GM12878 (cell line): ENCODE data around the gene ANGPTL2. TPM values are rescaled to one million over a fixed set of nuclear protein-coding genes. Genes with fewer than 3 reads are reported as not detected.

Experiments used
- ATAC-seq: fragments of 200-7000 bp; cut with Tn5 transposase; 3 replicates; pipeline ENCODE4 v1.9.1; 2020; ENCODE audit warnings: mild to moderate bottlenecking, moderate library complexity
- BruUV-seq: library from RNA; stranded (reverse); fragments of 400-500 nt; replicated peaks from 2 replicates; lab custom pipeline; 2021; lab: Mats Ljungman, UMichigan
- CTCF ChIA-PET: fragments of 300-600 bp; sonication (Branson Sonifier 250); formaldehyde crosslinking; extraction: SDS; loops from one replicate; lab custom pipeline; 2021; ENCODE audit warnings: inconsistent platforms; lab: Yijun Ruan, JAX
- POLR2A ChIA-PET: fragments of 350-600 bp; formaldehyde crosslinking; extraction: SDS; loops from one replicate; lab custom pipeline; 2021; ENCODE audit warnings: inconsistent platforms; lab: Charles Lee
- RAD21 ChIA-PET: fragments of 300-600 bp; sonication (Branson Sonifier 250); formaldehyde crosslinking; loops from one replicate; lab custom pipeline; 2023; ENCODE audit warnings: antibody characterized with exemption; ENCODE audit not compliant: unreplicated experiment; lab: Charles Lee
- SMC1A ChIA-PET: fragments of 300-600 bp; sonication (Branson Sonifier 250); formaldehyde crosslinking; loops from one replicate; lab custom pipeline; 2023; ENCODE audit not compliant: unreplicated experiment, uncharacterized antibody; lab: Charles Lee
- DNase-seq: peaks from one replicate; pipeline ENCODE4 v3.0.0-alpha.2; 2011; ENCODE audit warnings: low read depth, low spot score
- FAIRE-seq: peaks from 3 replicates; lab custom pipeline; 2011; peaks lifted over from hg19 to GRCh38; lab: Jason Lieb, UNC
- H2AFZ ChIP-seq: 2 replicates; pipeline ENCODE4 v1.6.0; 2011; ENCODE audit warnings: low read depth, low read length, control low read depth; ENCODE audit not compliant: control insufficient read depth
- H3K27ac ChIP-seq: 2 replicates; pipeline ENCODE4 v1.5.1; 2011; ENCODE audit warnings: control low read depth; ENCODE audit not compliant: control insufficient read depth, insufficient read depth
- H3K27me3 ChIP-seq, 2 experiments: replicated peaks in 1 of 2; 2 replicates each; pipeline versions ENCODE4 v1.6.0 to v1.6.1; 2011; ENCODE audit warnings: low read length in 1 of 2; ENCODE audit not compliant: control insufficient read depth in 2 of 2, insufficient read depth in 2 of 2
- H3K36me3 ChIP-seq, 2 experiments: 2 replicates each; pipeline ENCODE4 v1.5.1; 2011; ENCODE audit warnings: low read length in 1 of 2; ENCODE audit not compliant: control insufficient read depth in 2 of 2, insufficient read depth in 2 of 2
- H3K4me1 ChIP-seq: 2 replicates; pipeline ENCODE4 v1.6.1; 2011; ENCODE audit warnings: mild to moderate bottlenecking, low read length, moderate library complexity, mixed read lengths; ENCODE audit not compliant: control insufficient read depth, insufficient read depth
- H3K4me2 ChIP-seq: 2 replicates; pipeline ENCODE4 v1.6.0; 2011; ENCODE audit warnings: control low read depth; ENCODE audit not compliant: control insufficient read depth, insufficient read depth
- H3K4me3 ChIP-seq: fragments of 200-600 bp; sonication (generic); 2 replicates; pipeline ENCODE4 v1.5.1; 2016
- H3K79me2 ChIP-seq: 2 replicates; pipeline ENCODE4 v1.6.0; 2011; ENCODE audit warnings: low read length; ENCODE audit not compliant: control insufficient read depth, insufficient read depth
- H3K9ac ChIP-seq: 2 replicates; pipeline ENCODE4 v1.8.0; 2011; ENCODE audit warnings: low read length, control low read depth, mixed read lengths; ENCODE audit not compliant: control insufficient read depth, insufficient read depth
- H3K9me3 ChIP-seq: replicated peaks from 3 replicates; pipeline ENCODE4 v1.5.1; 2011; ENCODE audit warnings: mild to moderate bottlenecking, low read length; ENCODE audit not compliant: control insufficient read depth, insufficient read depth
- H4K20me1 ChIP-seq: 2 replicates; pipeline ENCODE4 v1.6.0; 2011; ENCODE audit not compliant: control insufficient read depth, insufficient read depth
- BHLHE40 ChIP-seq, 2 experiments: fragments of 450-650 bp in 1 of 2; IDR thresholded peaks; 2 replicates each; pipeline ENCODE4 v1.6.1; 2011 to 2017; ENCODE audit warnings: low read depth in 2 of 2, borderline replicate concordance in 1 of 2, improper control_type of control experiment in 1 of 2, low read length in 1 of 2, mild to moderate bottlenecking in 1 of 2
- CEBPB ChIP-seq, 2 experiments: fragments of 150-350 bp in 1 of 2; IDR thresholded peaks; 2 replicates each; pipeline ENCODE4 v1.6.1; 2012 to 2014; ENCODE audit warnings: low read depth in 2 of 2, low read length in 2 of 2, borderline replicate concordance in 1 of 2, inconsistent platforms in 1 of 2
- NRF1 ChIP-seq: conservative IDR thresholded peaks from 2 replicates; pipeline ENCODE4 v1.6.1; 2011; ENCODE audit warnings: mild to moderate bottlenecking, low read depth, low read length, improper control_type of control experiment
- RELA ChIP-seq: fragments of 450-650 bp; IDR thresholded peaks from 2 replicates; pipeline ENCODE4 v1.8.0; 2014; ENCODE audit warnings: borderline replicate concordance; ENCODE audit not compliant: partially characterized antibody
- ZSCAN29 ChIP-seq: fragments of 450-650 bp; IDR thresholded peaks from 2 replicates; pipeline ENCODE4 v1.6.1; 2017; ENCODE audit warnings: mild to moderate bottlenecking, moderate library complexity
- WGBS: methylation state at CpG from one replicate; pipeline ENCODE4 v1.1.6; 2016; ENCODE audit warnings: low lambda C conversion rate; ENCODE audit not compliant: insufficient replicate concordance, insufficient coverage; ENCODE audit errors: missing lambda C conversion rate; 5-methylcytosine and 5-hydroxymethylcytosine counted together
- in situ Hi-C: fragments of 300-500 bp; cut with MboI; formaldehyde crosslinking; loops from 9 replicates; pipeline ENCODE4 v1.14.3; 2018; ENCODE audit warnings: mixed read lengths
- intact Hi-C: fragments of 100-400 bp; cut with micrococcal nuclease; formaldehyde crosslinking; loops from one replicate; pipeline ENCODE4 v1.14.2; 2022; ENCODE audit not compliant: unreplicated experiment
- polyA plus RNA-seq, 11 experiments: library from polyadenylated mRNA; depleted of rRNA in 4 of 11; unstranded in 6 of 11; stranded (reverse) in 5 of 11; fragments of >200 nt; fragmentation: Nextera tagmentation in 4 of 11; fragmentation: Illumina TruSeq in 1 of 11; extraction: Ambion mirVana in 4 of 11; extraction: Trizol in 1 of 11; gene quantifications; 1 replicate in 1 of 11; 2 replicates in 10 of 11; pipeline versions ENCODE4 v1.2.1 to v1.2.3, GENCODE V29; 2011 to 2016; ENCODE audit warnings: inconsistent platforms in 2 of 11, missing spikeins in 2 of 11, low read depth in 1 of 11
- total RNA-seq, 4 experiments: library from RNA; depleted of rRNA in 3 of 4; stranded (reverse); fragments of >200 nt in 3 of 4; fragmentation: Illumina TruSeq in 1 of 4; extraction: Trizol in 1 of 4; gene quantifications; 2 replicates each; pipeline versions ENCODE4 v1.2.1 to v1.2.3, GENCODE V29; 2013 to 2021
- TF ChIP-seq, protein P1 (sequence below): fragments of 450-650 bp; IDR thresholded peaks from 2 replicates; pipeline ENCODE4 v1.6.1; 2017; ENCODE audit warnings: mild to moderate bottlenecking
- TF ChIP-seq, protein P2 (sequence below): IDR thresholded peaks from 2 replicates; pipeline ENCODE4 v1.6.1; 2012; ENCODE audit warnings: low read depth, low read length, improper control_type of control experiment
- TF ChIP-seq, protein P3 (sequence below): fragments of 450-650 bp; IDR thresholded peaks from 2 replicates; pipeline ENCODE4 v1.6.1; 2018; ENCODE audit warnings: mild to moderate bottlenecking, low read depth, moderate library complexity; ENCODE audit not compliant: partially characterized antibody
- TF ChIP-seq, protein P4 (sequence below): fragments of 450-650 bp; IDR thresholded peaks from 2 replicates; pipeline ENCODE4 v1.6.1; 2016; ENCODE audit warnings: mild to moderate bottlenecking
- TF ChIP-seq, protein P5 (sequence below): IDR thresholded peaks from 2 replicates; pipeline ENCODE4 v1.6.1; 2012; ENCODE audit warnings: low read depth, low read length, improper control_type of control experiment
- TF ChIP-seq, protein P6 (sequence below): IDR thresholded peaks from 2 replicates; pipeline ENCODE4 v1.6.1; 2011; ENCODE audit warnings: mild to moderate bottlenecking, low read depth, low read length, moderate library complexity; ENCODE audit not compliant: insufficient replicate concordance

The ANGPTL2 gene
- total and polyA plus RNA-seq, 10 of the 15 experiments (the other 5 are each of a cell fraction or from before 2014, with no cell fraction given), result 0.13 to 2.6 (median 0.82) TPM; not detected in 1

DNA sequence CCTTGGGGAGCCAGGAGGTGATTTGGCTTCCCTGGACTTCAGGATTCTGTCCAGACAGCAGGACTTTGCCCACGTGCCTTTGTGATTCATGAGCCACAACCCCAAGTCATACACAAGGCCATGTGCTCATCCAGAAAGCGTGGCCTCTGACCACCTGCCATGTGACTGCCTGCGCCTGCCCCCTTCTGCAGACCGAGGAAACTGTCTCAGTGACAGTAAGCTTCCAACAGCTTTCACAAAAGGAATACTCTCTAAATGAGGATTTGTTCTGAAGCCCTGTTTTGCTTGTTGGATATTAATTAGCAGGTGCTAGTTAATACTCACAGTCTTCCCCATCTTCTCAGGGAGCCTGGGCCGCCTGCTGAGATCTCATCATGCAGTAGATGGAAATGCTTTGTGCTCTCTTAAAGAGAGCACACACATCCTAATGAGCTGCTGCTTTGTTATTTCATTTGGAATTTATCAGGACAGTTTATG is 36.9 kb upstream of the ANGPTL2 start:
- Histone ChIP-seq H3K36me3 (no peaks in the 10 kb centered on the region), H3K9me3 (no peaks in the 10 kb centered on the region), H3K9ac (no peak overlapping the region), H3K4me2 (no peak overlapping the region), H3K27me3 (no peaks in the 10 kb centered on the region), H3K27ac (no peak overlapping the region), H3K4me3 (no peak overlapping the region), H3K4me1 (peaks cover 27% of the 10 kb centered on the region), H2AFZ (no peak overlapping the region; the same call in 1 of the 2 replicates), H3K79me2 (no peaks in the 10 kb centered on the region), H4K20me1 (no peaks in the 10 kb centered on the region)
- ChIA-PET CTCF (interaction anchor here (0.8 to 2.7 kb wide), 8 partner anchors 11 to 218 kb away, joined by 3 to 12 read pairs (median 6); no protein-coding TSS in a partner anchor), SMC1A (interaction anchor here (0.9 to 28.4 kb wide), 9 partner anchors 11 to 186 kb away, joined by 3 to 812 read pairs (median 5); no protein-coding TSS in a partner anchor), RAD21 (interaction anchor here (1.0 to 15.6 kb wide), 5 partner anchors 9 to 173 kb away, joined by 3 to 226 read pairs (median 6); no protein-coding TSS in a partner anchor), POLR2A (interaction anchor here (0.5 to 12.4 kb wide), 5 partner anchors 23 to 195 kb away, joined by 3 to 270 read pairs (median 3); no protein-coding TSS in a partner anchor)
- in situ Hi-C loops, result no loop called here
- no TSS peak for BruUV-seq
- WGBS, result 74% methylated on average over 5 of the region's 5 CpGs
- ATAC-seq (peak; percentile 30; the same call in 2 of the 3 replicates), FAIRE-seq (no peak), DNase-seq (no peak)
- intact Hi-C loops, result no loop called here
- TF ChIP-seq, protein P1, sequence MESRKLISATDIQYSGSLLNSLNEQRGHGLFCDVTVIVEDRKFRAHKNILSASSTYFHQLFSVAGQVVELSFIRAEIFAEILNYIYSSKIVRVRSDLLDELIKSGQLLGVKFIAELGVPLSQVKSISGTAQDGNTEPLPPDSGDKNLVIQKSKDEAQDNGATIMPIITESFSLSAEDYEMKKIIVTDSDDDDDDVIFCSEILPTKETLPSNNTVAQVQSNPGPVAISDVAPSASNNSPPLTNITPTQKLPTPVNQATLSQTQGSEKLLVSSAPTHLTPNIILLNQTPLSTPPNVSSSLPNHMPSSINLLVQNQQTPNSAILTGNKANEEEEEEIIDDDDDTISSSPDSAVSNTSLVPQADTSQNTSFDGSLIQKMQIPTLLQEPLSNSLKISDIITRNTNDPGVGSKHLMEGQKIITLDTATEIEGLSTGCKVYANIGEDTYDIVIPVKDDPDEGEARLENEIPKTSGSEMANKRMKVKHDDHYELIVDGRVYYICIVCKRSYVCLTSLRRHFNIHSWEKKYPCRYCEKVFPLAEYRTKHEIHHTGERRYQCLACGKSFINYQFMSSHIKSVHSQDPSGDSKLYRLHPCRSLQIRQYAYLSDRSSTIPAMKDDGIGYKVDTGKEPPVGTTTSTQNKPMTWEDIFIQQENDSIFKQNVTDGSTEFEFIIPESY, result no peak
- TF ChIP-seq, protein P2, sequence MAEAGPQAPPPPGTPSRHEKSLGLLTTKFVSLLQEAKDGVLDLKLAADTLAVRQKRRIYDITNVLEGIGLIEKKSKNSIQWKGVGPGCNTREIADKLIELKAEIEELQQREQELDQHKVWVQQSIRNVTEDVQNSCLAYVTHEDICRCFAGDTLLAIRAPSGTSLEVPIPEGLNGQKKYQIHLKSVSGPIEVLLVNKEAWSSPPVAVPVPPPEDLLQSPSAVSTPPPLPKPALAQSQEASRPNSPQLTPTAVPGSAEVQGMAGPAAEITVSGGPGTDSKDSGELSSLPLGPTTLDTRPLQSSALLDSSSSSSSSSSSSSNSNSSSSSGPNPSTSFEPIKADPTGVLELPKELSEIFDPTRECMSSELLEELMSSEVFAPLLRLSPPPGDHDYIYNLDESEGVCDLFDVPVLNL, result no peak
- no peak for TF ChIP-seq RELA
- TF ChIP-seq, protein P3, sequence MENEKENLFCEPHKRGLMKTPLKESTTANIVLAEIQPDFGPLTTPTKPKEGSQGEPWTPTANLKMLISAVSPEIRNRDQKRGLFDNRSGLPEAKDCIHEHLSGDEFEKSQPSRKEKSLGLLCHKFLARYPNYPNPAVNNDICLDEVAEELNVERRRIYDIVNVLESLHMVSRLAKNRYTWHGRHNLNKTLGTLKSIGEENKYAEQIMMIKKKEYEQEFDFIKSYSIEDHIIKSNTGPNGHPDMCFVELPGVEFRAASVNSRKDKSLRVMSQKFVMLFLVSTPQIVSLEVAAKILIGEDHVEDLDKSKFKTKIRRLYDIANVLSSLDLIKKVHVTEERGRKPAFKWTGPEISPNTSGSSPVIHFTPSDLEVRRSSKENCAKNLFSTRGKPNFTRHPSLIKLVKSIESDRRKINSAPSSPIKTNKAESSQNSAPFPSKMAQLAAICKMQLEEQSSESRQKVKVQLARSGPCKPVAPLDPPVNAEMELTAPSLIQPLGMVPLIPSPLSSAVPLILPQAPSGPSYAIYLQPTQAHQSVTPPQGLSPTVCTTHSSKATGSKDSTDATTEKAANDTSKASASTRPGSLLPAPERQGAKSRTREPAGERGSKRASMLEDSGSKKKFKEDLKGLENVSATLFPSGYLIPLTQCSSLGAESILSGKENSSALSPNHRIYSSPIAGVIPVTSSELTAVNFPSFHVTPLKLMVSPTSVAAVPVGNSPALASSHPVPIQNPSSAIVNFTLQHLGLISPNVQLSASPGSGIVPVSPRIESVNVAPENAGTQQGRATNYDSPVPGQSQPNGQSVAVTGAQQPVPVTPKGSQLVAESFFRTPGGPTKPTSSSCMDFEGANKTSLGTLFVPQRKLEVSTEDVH, result no peak
- TF ChIP-seq ZSCAN29, result no peak
- no peak for TF ChIP-seq NRF1
- TF ChIP-seq, protein P4, sequence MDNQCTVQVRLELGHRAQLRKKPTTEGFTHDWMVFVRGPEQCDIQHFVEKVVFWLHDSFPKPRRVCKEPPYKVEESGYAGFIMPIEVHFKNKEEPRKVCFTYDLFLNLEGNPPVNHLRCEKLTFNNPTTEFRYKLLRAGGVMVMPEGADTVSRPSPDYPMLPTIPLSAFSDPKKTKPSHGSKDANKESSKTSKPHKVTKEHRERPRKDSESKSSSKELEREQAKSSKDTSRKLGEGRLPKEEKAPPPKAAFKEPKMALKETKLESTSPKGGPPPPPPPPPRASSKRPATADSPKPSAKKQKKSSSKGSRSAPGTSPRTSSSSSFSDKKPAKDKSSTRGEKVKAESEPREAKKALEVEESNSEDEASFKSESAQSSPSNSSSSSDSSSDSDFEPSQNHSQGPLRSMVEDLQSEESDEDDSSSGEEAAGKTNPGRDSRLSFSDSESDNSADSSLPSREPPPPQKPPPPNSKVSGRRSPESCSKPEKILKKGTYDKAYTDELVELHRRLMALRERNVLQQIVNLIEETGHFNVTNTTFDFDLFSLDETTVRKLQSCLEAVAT, result no peak
- TF ChIP-seq, protein P5, sequence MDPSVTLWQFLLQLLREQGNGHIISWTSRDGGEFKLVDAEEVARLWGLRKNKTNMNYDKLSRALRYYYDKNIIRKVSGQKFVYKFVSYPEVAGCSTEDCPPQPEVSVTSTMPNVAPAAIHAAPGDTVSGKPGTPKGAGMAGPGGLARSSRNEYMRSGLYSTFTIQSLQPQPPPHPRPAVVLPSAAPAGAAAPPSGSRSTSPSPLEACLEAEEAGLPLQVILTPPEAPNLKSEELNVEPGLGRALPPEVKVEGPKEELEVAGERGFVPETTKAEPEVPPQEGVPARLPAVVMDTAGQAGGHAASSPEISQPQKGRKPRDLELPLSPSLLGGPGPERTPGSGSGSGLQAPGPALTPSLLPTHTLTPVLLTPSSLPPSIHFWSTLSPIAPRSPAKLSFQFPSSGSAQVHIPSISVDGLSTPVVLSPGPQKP, result no peak
- TF ChIP-seq BHLHE40 (IDR thresholded peaks at IDR 0.05; ENCODE audit: borderline replicate concordance in 1 of 2, low read depth in 2 of 2, low read length in 1 of 2), result peak; percentile 19 to 43; a peak in 1 of 4 replicates
- no peak for TF ChIP-seq CEBPB (IDR thresholded peaks at IDR 0.05; ENCODE audit: borderline replicate concordance in 1 of 2, low read depth in 2 of 2, low read length in 2 of 2)
- TF ChIP-seq, protein P6, sequence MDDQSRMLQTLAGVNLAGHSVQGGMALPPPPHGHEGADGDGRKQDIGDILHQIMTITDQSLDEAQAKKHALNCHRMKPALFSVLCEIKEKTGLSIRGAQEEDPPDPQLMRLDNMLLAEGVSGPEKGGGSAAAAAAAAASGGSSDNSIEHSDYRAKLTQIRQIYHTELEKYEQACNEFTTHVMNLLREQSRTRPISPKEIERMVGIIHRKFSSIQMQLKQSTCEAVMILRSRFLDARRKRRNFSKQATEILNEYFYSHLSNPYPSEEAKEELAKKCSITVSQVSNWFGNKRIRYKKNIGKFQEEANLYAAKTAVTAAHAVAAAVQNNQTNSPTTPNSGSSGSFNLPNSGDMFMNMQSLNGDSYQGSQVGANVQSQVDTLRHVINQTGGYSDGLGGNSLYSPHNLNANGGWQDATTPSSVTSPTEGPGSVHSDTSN, result no peak
